Choroid plexus epithelial cell (primary cell): ENCODE data around the gene UNC5A.

ENCODE experiments used
- DNase-seq: peaks from one replicate; pipeline ENCODE4 v3.0.0-alpha.2; 2010; ENCODE audit warnings: low read depth
- H3K4me3 ChIP-seq: 2 replicates; pipeline ENCODE4 v1.5.1; 2011; ENCODE audit warnings: low read depth, mild to moderate bottlenecking, control low read depth, low read length, moderate library complexity
- CTCF ChIP-seq: conservative IDR thresholded peaks from 2 replicates; pipeline ENCODE4 v1.5.1; 2011; ENCODE audit warnings: low read depth, mild to moderate bottlenecking, control low read depth, inconsistent platforms, low read length, moderate library complexity

UNC5A gene

GRCh38 chr5:176800024-176800423 is 10.3 kb upstream of the UNC5A start:
- no peak overlapping the region for H3K4me3 ChIP-seq
- DNase-seq = no peak
- TF ChIP-seq CTCF = no peak

- no peak for DNase-seq
Observed at GRCh38 chr5:176802116-176802784, 8.1 kb upstream of the UNC5A start.

GRCh38 chr5:176803068-176803942 is 7.1 kb upstream of the UNC5A start:
- TF ChIP-seq CTCF = no peak
- H3K4me3 ChIP-seq = no peak overlapping the region
- DNase-seq = no peak

More at GRCh38 chr5:176802116-176802784, 8.1 kb upstream of the UNC5A start:
- H3K4me3 ChIP-seq = no peak overlapping the region
- no peak for TF ChIP-seq CTCF

- TF ChIP-seq CTCF = no peak
- peak; percentile 57 for DNase-seq
- H3K4me3 ChIP-seq = no peak overlapping the region
Observed at GRCh38 chr5:176803943-176804498, 6.3 kb upstream of the UNC5A start.

- DNase-seq = peak; percentile 50
- H3K4me3 ChIP-seq = no peak overlapping the region
- TF ChIP-seq CTCF = no peak
Observed at GRCh38 chr5:176806137-176806536, 4.2 kb upstream of the UNC5A start.

GRCh38 chr5:176809544-176810080 is 747 bp upstream of the UNC5A start:
- no peak overlapping the region for H3K4me3 ChIP-seq
- no peak for TF ChIP-seq CTCF
- no peak for DNase-seq
